Astrocyte of the cerebellum (primary cell): Measurements from ENCODE around the gene CHAF1A.
A peak's percentile ranks its signal among the peaks of the same experiment; 100 is the strongest.

Source experiments
- DNase-seq: peaks from one replicate; pipeline ENCODE4 v3.0.0-alpha.2; 2011; ENCODE audit warnings: low read depth
- H3K4me3 ChIP-seq: 2 replicates; pipeline ENCODE4 v1.5.1; 2011; ENCODE audit warnings: mild to moderate bottlenecking, low read depth, low read length, moderate library complexity
- CTCF ChIP-seq: IDR thresholded peaks from 2 replicates; pipeline ENCODE4 v1.5.1; 2012; ENCODE audit warnings: low read length, low read depth, moderate library complexity, mild to moderate bottlenecking; ENCODE audit errors: missing control alignments
- in situ Hi-C: cut with HindIII; loops from 2 replicates; pipeline ENCODE4 v1.10.0; 2017; ENCODE audit warnings: low sequenced_read_pairs

The CHAF1A gene

GRCh38 chr19:4474514-4475022, 72.1 kb downstream of the CHAF1A start:
- no peak for TF ChIP-seq CTCF
- in situ Hi-C loops = no loop called here
- H3K4me3 ChIP-seq = peak overlapping the region; percentile 96
- peak; percentile 49 for DNase-seq

- no peak for TF ChIP-seq CTCF
- in situ Hi-C loops = no loop called here
- DNase-seq = no peak
- no peak overlapping the region for H3K4me3 ChIP-seq
These were observed 74.8 kb downstream of the CHAF1A start for GRCh38 chr19:4477034-4477801.

- TF ChIP-seq CTCF = no peak
- no peak for DNase-seq
- in situ Hi-C loops = no loop called here
- H3K4me3 ChIP-seq = no peak overlapping the region
These were observed 80.4 kb downstream of the CHAF1A start for GRCh38 chr19:4482721-4483364.

GRCh38 chr19:4483385-4483784, 80.9 kb downstream of the CHAF1A start:
- no peak overlapping the region for H3K4me3 ChIP-seq
- in situ Hi-C loops = no loop called here
- no peak for DNase-seq
- no peak for TF ChIP-seq CTCF

GRCh38 chr19:4487572-4487971, 85.1 kb downstream of the CHAF1A start:
- DNase-seq = no peak
- no peak overlapping the region for H3K4me3 ChIP-seq
- in situ Hi-C loops = no loop called here
- no peak for TF ChIP-seq CTCF

GRCh38 chr19:4488496-4488895, 86.1 kb downstream of the CHAF1A start:
- DNase-seq = no peak
- in situ Hi-C loops = no loop called here
- TF ChIP-seq CTCF = no peak
- H3K4me3 ChIP-seq = no peak overlapping the region
